Activated T-cell treated with anti-CD3 and anti-CD28 coated beads, Interleukin-2, amount 50 U/mL, for 24 hours (primary cell): Measurements from ENCODE around the gene RABGGTB.
"Not testable (repeated sequence)": the region's sequence is repeated elsewhere in the genome, so short reads cannot be mapped to it uniquely, and the experiment has no call there.

Experiments used
- DNase-seq: peaks from one replicate; pipeline ENCODE4 v3.0.0-alpha.2; 2020
- H3K27ac Mint-ChIP-seq: 2 replicates; pipeline ENCODE4 v1.8.0; 2020; ENCODE audit warnings: mild to moderate bottlenecking, mixed read lengths
- H3K27me3 Mint-ChIP-seq: 2 replicates; pipeline ENCODE4 v1.8.0; 2020; ENCODE audit warnings: mixed read lengths
- H3K36me3 Mint-ChIP-seq: 2 replicates; pipeline ENCODE4 v1.8.0; 2020; ENCODE audit warnings: low read depth, mixed read lengths
- H3K4me1 Mint-ChIP-seq: 2 replicates; pipeline ENCODE4 v1.8.0; 2020; ENCODE audit warnings: low read depth, mixed read lengths
- H3K4me3 Mint-ChIP-seq: 2 replicates; pipeline ENCODE4 v1.8.0; 2020; ENCODE audit warnings: mild to moderate bottlenecking, moderate library complexity, mixed read lengths
- H3K9me3 Mint-ChIP-seq: 2 replicates; pipeline ENCODE4 v1.8.0; 2020; ENCODE audit warnings: mixed read lengths

The RABGGTB gene

GRCh38 chr1:75785320-75785982, 605 bp upstream of the RABGGTB start:
- Mint-ChIP-seq H3K27me3 (no peaks in the 10 kb centered on the region), H3K4me1 (peaks cover 22% of the 10 kb centered on the region), H3K9me3 (no peaks in the 10 kb centered on the region), H3K27ac (peak overlapping the region; percentile 99), H3K4me3 (peak overlapping the region; percentile 97), H3K36me3 (peaks cover 50% of the 10 kb centered on the region)
- DNase-seq, result no peak

- Mint-ChIP-seq H3K4me1 (peaks cover 36% of the 10 kb centered on the region), H3K9me3 (no peaks in the 10 kb centered on the region), H3K27me3 (no peaks in the 10 kb centered on the region), H3K27ac (peak overlapping the region; percentile 99), H3K36me3 (peaks cover 66% of the 10 kb centered on the region), H3K4me3 (peak overlapping the region; percentile 97)
- DNase-seq, result no peak
Measured at GRCh38 chr1:75786901-75787493, 941 bp downstream of the RABGGTB start.

- peaks cover 71% of the 10 kb centered on the region for H3K36me3 Mint-ChIP-seq
- H3K4me3 Mint-ChIP-seq, result peak overlapping the region; percentile 97
- H3K27me3 Mint-ChIP-seq, result no peaks in the 10 kb centered on the region
- H3K4me1 Mint-ChIP-seq, result peaks cover 40% of the 10 kb centered on the region
- H3K9me3 Mint-ChIP-seq, result no peaks in the 10 kb centered on the region
- peak overlapping the region; percentile 99 for H3K27ac Mint-ChIP-seq
- no peak for DNase-seq
Measured at GRCh38 chr1:75787524-75787923, 1.5 kb downstream of the RABGGTB start.

GRCh38 chr1:75789988-75790387, 3.9 kb downstream of the RABGGTB start:
- H3K9me3 Mint-ChIP-seq, result no peaks in the 10 kb centered on the region
- H3K4me1 Mint-ChIP-seq, result peaks cover 49% of the 10 kb centered on the region
- peak overlapping the region; percentile 99 for H3K27ac Mint-ChIP-seq
- no peaks in the 10 kb centered on the region for H3K27me3 Mint-ChIP-seq
- peaks cover 95% of the 10 kb centered on the region for H3K36me3 Mint-ChIP-seq
- peak overlapping the region; percentile 97 for H3K4me3 Mint-ChIP-seq
- DNase-seq, result no peak

GRCh38 chr1:75791022-75791421, 5.0 kb downstream of the RABGGTB start:
- peak overlapping the region; percentile 99 for H3K27ac Mint-ChIP-seq

GRCh38 chr1:75792091-75792490, 6.0 kb downstream of the RABGGTB start:
- no peak for DNase-seq
- H3K4me3 Mint-ChIP-seq, result peak overlapping the region; percentile 97
- peak overlapping the region; percentile 99 for H3K27ac Mint-ChIP-seq
- H3K4me1 Mint-ChIP-seq, result peaks cover 46% of the 10 kb centered on the region
- no peaks in the 10 kb centered on the region for H3K9me3 Mint-ChIP-seq
- peaks cover 99% of the 10 kb centered on the region for H3K36me3 Mint-ChIP-seq
- H3K27me3 Mint-ChIP-seq, result no peaks in the 10 kb centered on the region

More at GRCh38 chr1:75791022-75791421, 5.0 kb downstream of the RABGGTB start:
- no peaks in the 10 kb centered on the region for H3K9me3 Mint-ChIP-seq
- H3K4me3 Mint-ChIP-seq, result peak overlapping the region; percentile 97
- no peak for DNase-seq
- peaks cover 99% of the 10 kb centered on the region for H3K36me3 Mint-ChIP-seq
- peaks cover 46% of the 10 kb centered on the region for H3K4me1 Mint-ChIP-seq
- no peaks in the 10 kb centered on the region for H3K27me3 Mint-ChIP-seq

- Mint-ChIP-seq H3K4me3 (peak overlapping the region; percentile 97), H3K36me3 (peaks cover 99% of the 10 kb centered on the region)
Measured at GRCh38 chr1:75794382-75794781, 8.3 kb downstream of the RABGGTB start.

GRCh38 chr1:75795703-75796193, 9.7 kb downstream of the RABGGTB start:
- Mint-ChIP-seq H3K4me1 (peaks cover 33% of the 10 kb centered on the region), H3K36me3 (peaks cover 86% of the 10 kb centered on the region), H3K4me3 (no peak overlapping the region), H3K27ac (peak overlapping the region; percentile 14), H3K9me3 (no peaks in the 10 kb centered on the region), H3K27me3 (no peaks in the 10 kb centered on the region)
- DNase-seq, result peak; percentile 46

More at GRCh38 chr1:75794382-75794781, 8.3 kb downstream of the RABGGTB start:
- Mint-ChIP-seq H3K9me3 (no peaks in the 10 kb centered on the region), H3K27me3 (no peaks in the 10 kb centered on the region), H3K4me1 (peaks cover 42% of the 10 kb centered on the region), H3K27ac (peak overlapping the region; percentile 87)
- no peak for DNase-seq

- Mint-ChIP-seq H3K27ac (peak within 1 kb of the TSS; percentile 42), H3K4me1 (peaks cover 24% of the 10 kb centered on the region), H3K4me3 (no peak within 1 kb of the TSS), H3K27me3 (no peaks in the 10 kb centered on the region), H3K9me3 (no peaks in the 10 kb centered on the region), H3K36me3 (peaks cover 78% of the 10 kb centered on the region)
- DNase-seq, result peak; percentile 72
Measured at GRCh38 chr1:75796376-75797272, 10.6 kb downstream of the RABGGTB start, which contains the start of gene MSH4. MSH4 (plus strand) TSS chr1:75796882; CDS start chr1:75796986, 104 bp downstream.

GRCh38 chr1:75797273-75797588, 11.2 kb downstream of the RABGGTB start:
- Mint-ChIP-seq H3K4me1 (peaks cover 21% of the 10 kb centered on the region), H3K9me3 (no peaks in the 10 kb centered on the region), H3K27me3 (no peaks in the 10 kb centered on the region), H3K4me3 (no peak overlapping the region), H3K27ac (peak overlapping the region; percentile 14), H3K36me3 (peaks cover 71% of the 10 kb centered on the region)
- DNase-seq, result no peak

- peak overlapping the region; percentile 51 for H3K27ac Mint-ChIP-seq
Measured at GRCh38 chr1:75797606-75798216, 11.7 kb downstream of the RABGGTB start.

GRCh38 chr1:75801480-75801879, 15.4 kb downstream of the RABGGTB start:
- peaks cover 30% of the 10 kb centered on the region for H3K36me3 Mint-ChIP-seq
- not testable (repeated sequence) for H3K4me1 Mint-ChIP-seq, H3K4me3 Mint-ChIP-seq, H3K27me3 Mint-ChIP-seq, H3K27ac Mint-ChIP-seq, H3K9me3 Mint-ChIP-seq, DNase-seq

More at GRCh38 chr1:75797606-75798216, 11.7 kb downstream of the RABGGTB start:
- no peaks in the 10 kb centered on the region for H3K9me3 Mint-ChIP-seq
- H3K4me1 Mint-ChIP-seq, result peaks cover 17% of the 10 kb centered on the region
- H3K27me3 Mint-ChIP-seq, result no peaks in the 10 kb centered on the region
- peak; percentile 38 for DNase-seq
- H3K36me3 Mint-ChIP-seq, result peaks cover 67% of the 10 kb centered on the region
- no peak overlapping the region for H3K4me3 Mint-ChIP-seq

- no peak overlapping the region for H3K4me3 Mint-ChIP-seq
- no peaks in the 10 kb centered on the region for H3K4me1 Mint-ChIP-seq
- no peaks in the 10 kb centered on the region for H3K27me3 Mint-ChIP-seq
- no peak for DNase-seq
- no peaks in the 10 kb centered on the region for H3K9me3 Mint-ChIP-seq
- H3K27ac Mint-ChIP-seq, result no peak overlapping the region
- no peaks in the 10 kb centered on the region for H3K36me3 Mint-ChIP-seq
Measured at GRCh38 chr1:75808921-75809320, 22.9 kb downstream of the RABGGTB start.

GRCh38 chr1:75810113-75810512, 24.1 kb downstream of the RABGGTB start:
- not testable (repeated sequence) for H3K27me3 Mint-ChIP-seq, H3K4me1 Mint-ChIP-seq, H3K36me3 Mint-ChIP-seq, H3K27ac Mint-ChIP-seq, DNase-seq, H3K9me3 Mint-ChIP-seq, H3K4me3 Mint-ChIP-seq
